Anterior cingulate cortex (tissue), 58 donors: ENCODE results near the gene PRKG1.
"Not testable (repeated sequence)": the region's sequence is repeated elsewhere in the genome, so short reads cannot be mapped to it uniquely, and the experiment has no call there.

Source experiments
- DNase-seq, 58 donors: peaks; one replicate each; lab custom pipeline; 2025; lab: John Stamatoyannopoulos, UW

The PRKG1 gene

DNA sequence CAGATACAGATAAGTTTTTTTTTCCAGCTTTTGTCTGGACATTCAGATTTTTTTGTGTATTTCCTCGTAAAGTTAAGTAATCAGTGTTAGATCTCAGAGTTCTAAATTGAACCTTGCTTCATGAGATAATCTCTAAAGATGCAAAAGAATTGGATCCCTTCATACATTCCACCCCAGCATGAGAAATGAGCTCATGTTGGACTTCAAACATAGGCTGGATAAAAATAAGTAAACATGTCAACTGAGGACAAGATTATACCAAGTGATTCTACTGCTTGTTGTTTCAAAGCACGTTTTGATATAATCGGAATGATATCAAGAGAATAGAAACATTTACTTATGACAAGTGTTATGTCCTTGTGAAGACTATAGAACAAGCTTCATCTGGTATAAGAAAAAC lies 1122.8 kb downstream of the PRKG1 start:
- DNase-seq, result no peak

DNA sequence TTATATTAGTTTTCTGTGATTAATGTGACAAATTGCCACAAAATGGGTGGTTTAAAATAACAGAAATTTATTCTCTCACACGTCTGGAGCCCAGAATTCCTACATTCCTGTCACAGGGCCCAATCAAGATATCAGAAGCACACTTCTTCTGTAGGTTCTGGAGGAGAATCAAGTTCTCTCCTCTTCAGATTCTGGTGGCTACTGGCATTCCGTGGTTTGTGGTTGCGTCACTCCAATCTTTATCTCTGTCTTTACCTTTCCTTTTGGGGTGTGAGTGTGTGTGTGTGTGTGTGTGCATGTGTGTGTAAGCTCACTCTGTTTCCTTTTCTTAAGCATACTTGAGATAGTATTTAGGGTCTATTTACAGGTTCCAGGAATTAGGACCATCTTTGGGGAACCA lies 1124.3 kb downstream of the PRKG1 start:
- DNase-seq, result no peak

DNA sequence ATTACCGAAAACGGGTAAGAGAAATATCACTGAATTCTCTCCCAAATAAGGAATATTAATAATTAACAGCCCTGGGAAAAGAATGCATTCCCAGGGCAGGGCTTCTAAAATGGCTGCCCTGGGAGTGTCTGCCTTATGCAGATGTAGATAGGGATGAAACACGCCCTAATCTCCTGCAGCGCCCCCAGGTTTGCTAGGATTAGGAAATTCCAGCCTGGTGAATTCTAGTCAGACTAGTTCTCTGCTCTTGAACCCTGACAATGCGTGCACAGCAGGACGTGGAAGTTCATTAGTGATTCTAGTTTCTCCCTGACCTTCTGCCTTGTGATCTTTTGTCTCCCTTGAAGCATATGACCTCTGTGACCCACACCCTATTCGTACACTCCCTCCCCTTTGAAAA lies 1130.6 kb downstream of the PRKG1 start:
- not testable (repeated sequence) for DNase-seq

DNA sequence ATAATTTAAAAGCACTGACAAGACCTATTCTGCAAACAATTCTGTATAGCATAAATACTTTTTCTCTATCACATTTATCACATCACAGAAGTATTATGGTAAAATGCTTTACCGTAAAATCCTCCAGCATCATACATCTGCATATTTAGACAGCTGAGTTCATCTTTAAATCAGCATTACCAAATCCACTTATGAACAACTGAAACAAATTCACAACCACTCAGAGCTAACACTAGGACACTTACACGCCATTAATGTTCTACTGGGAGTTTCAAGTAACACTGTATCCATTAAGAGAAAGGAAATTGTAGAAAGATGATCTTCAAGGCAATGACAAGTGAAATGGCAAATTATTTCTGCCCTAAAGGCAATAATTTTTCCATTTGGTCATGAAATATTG lies 1134.1 kb downstream of the PRKG1 start:
- DNase-seq, result no peak

DNA sequence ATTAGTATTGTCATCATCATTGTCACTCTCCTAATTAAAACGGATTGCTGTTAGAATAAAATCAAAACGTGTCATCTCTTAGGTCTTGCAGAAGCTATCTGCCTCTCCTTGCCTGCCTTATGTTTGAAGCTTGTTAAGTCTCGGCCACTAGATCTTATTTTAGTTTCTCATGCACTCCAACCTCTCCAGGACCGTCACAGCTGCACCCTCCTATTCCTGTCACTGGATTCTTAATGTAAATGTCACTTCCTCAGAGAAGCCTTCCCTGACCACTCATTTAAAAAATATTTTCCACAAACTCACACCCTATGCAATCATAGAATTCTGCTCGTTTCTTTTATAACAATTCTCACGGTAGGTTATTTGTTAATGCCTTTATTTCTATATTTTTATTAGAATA lies 1135.9 kb downstream of the PRKG1 start:
- DNase-seq, result no peak

DNA sequence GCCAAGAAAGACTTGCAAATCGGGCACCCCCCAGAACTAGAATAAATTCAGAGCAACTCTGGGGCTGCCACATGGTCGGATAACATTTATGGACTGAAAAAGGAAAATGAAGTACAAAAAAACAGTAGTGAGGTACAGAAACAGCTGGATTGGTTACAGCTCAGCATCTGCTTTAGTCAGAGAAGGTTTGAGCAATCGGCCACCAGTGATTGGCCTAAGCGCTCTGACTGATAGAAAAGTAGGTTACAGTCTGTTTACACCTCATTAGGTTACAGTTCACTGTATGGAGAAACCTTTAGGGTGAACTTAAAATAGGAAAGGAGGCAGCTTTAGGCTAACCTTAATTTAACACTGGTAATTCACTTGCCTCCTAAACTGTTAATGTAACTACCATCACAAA lies 1137.8 kb downstream of the PRKG1 start:
- DNase-seq, result no peak

DNA sequence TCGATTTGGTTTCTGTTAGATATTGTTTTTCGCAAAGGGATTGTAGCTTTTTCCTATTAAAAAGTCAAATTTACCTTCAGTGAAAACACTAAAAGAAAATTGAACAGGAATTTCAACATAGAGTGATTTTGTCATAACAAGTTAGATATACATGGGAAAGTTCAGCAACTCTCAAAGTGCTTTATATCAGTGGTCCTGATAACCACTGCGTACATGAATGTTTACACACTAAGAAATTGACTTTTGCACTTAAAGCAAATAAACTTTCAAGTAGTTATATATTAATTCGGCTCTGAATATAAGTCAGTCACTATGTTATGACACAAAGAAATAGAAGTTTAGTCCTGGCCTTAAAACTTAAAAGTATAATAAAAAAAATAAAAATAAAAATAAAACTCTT lies 1138.5 kb downstream of the PRKG1 start:
- DNase-seq, result no peak

DNA sequence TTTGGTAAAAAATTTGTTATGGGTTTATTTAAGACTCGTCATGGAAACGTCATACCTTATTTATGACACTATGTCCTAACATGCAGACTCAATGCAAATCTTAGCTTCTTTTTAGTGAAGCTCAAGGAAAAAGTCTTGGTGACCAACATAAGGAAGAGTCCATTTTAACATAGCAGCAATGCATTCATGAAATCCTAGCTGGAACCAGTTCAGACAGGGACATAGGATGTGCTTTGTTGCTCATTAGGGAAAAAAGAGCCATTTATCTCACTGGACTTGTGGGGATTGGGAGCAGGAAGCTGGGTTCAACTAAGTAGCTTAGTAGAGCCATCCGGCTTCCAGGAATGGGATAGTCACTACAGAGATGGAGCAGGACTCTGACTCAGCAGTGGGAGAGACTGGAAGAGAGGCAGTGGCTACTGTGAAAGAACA lies 1139.0 kb downstream of the PRKG1 start:
- DNase-seq, result no peak

DNA sequence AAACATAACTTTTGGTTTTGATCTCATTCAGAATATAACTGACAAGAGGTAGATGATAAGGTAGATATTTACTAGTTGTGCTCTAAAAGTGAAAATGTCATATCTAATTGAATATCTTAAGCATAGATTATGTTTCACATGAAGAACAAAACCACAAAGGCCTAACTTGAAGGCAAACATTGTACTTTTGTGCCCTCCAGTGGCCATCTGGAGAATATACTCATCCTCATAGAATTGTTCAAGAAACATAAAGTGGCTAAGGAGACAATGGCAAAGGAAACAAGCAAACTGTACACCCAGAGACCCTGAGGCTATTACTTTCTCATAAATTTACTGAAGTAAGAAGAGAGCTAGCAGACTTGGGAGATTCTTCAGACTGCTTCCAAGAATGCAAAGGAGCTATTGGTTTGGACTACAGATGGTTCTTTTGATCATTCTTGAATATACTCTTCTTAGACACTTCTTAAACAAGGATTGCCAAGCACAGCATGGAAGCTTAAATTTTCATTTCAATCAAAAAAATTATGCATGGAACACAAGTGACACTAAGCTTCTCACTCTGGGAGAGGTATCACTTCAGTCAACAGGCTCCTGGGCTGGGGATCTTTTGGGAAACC lies 1141.6 kb downstream of the PRKG1 start:
- DNase-seq, result peak in 27 of 58 donors; percentile 1 to 66 (median 11)

DNA sequence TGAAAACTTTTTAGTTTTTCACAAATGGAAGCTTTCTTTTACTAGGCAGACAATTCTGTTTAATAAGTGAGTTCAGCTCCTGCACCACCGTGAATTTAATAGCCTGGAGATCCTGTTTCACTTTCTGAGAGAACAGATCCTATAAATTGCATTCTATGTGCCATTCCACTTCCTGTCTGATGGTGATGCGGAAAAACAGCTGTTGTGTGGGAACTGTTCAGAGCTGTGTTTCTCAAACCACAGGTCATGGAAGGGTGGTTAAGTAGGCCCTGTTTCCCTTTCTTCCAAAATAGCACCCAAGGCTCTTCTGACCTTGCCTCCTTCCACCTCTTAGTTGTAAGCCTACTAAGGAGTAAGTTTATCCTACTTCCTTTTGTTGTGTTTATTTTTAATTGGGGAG lies 1142.6 kb downstream of the PRKG1 start:
- peak in 6 of 58 donors; percentile 0 to 9 (median 2) for DNase-seq

DNA sequence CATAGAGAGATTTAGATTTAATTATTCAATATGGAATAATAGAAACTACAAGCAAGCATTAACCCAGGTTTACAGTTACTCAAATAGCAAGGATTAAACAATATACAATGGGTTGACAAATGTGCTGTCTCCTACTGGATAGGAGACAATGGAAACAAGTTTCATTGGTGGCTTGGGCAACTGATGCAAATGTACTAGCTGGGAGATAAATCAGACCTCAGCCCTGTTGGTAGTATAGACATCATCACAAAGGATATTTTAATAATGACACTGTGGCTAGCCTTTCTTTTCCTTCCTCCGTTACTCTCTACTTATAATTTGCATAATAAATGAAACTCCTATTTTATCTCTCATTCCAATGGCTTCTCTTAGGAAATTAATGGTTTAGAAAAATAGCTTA lies 1143.2 kb downstream of the PRKG1 start:
- no peak for DNase-seq

DNA sequence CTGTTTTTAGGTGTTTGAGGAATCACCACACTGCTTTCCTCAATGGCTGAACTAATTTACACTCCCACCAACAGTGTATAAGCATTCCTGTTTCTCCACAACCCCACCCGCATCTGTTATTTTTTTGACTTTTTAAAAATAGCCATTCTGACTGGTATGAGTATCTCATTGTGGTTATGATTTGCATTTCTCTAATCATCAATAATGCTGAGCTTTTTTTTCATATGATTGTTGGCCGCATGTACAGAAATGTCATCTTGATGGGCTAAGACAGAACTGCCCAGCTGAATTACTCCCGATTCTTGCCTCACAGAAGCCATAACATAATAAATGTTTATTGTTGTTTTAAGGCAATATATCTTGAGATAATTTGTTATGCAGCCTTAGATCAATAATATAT lies 1146.7 kb downstream of the PRKG1 start:
- DNase-seq, result no peak

DNA sequence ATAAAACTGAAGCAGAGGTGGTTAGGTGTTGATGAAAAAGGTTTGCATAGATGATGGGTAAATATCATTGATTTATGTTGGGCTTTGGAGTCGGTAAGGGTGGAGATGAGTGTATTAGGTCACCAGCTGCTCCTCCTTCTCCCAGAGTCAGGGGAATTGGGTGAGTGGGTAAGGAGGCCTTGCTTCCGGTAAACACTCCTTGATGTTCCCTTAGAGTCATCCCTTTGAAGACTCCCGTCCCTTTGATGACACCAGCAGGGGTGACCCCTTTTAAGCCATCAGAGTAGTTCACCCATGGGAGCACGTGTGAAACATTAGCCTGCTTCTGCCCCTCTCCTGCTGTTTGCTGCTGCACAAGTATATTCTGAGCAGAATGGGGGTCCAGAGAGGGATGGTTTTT lies 1147.6 kb downstream of the PRKG1 start:
- no peak for DNase-seq

DNA sequence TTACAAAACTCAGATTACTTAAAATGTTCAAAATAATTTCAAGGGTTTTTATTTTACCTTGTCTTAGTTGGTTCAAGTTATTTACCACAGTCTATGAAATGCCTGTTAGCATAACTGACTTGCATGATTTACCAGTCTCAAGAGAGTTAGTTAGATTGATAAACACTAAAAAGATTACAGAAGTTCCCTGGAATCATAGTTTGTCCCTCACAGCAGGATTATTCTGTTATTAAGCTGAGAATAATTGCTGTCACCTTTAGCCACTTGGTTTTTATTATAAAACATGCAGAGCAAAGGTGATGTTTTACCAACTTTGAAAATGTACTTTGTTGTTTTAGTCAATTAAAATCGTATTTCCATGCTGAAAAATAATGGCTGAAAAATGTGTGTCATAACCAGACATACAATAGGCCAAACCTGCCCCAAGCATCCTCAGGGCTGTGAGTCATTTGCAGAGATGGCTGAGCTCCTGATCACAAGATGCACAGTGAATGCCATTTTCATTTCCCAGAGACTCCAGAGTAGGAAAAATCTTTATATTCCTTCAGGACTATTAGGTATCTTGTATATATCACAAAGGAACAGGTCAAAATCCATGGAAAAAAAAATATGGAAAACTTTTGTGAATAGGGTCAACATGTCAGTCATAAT lies 1152.0 kb downstream of the PRKG1 start:
- DNase-seq, result no peak

DNA sequence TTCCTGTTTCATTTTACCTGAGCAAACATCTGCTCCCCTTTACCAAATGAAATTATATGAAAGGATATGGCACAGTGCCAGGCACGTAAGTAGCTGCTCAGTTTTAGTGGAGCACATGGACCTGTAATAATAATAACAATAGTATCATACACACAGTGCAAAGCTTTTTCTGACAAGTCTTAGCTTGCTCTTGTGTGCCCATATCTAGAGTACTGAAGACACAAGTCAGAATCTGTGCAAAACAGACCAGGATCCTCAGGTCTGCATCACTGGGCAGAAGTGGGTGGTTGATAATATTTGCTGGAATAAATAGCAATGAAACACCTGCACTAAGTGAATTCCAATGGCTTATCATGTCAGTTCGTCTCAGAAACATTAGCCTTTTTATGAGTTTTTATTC lies 1154.3 kb downstream of the PRKG1 start:
- DNase-seq, result no peak

DNA sequence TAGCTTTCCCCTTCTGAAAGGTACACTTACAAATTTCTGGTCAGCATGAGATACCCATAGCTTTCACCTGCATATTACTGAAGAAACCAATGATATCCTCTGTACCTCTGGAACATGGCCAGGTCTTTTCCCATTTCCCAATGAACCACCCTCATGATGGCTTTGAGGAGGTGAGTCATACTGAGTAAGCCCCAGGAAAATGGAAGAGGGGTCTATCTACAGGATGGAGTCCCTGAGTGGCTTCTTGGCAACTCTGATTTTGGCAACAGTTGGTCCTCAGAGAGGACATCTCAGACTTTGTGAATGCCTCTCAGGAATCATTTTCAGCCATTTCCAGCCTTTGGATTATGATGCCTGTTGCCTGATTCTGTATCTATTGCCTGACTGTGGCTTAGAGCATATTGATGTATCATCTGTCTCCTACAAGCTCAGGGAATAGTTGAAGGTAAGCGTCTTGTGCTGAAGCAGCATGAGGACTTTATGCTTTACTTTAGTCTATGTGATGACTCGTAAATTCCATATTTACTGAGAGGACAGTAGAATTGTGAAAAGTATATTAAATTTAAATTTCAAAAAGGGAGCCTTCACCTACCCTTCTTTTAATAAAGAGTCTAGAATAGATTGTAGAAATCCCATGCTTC lies 1155.1 kb downstream of the PRKG1 start:
- no peak for DNase-seq

DNA sequence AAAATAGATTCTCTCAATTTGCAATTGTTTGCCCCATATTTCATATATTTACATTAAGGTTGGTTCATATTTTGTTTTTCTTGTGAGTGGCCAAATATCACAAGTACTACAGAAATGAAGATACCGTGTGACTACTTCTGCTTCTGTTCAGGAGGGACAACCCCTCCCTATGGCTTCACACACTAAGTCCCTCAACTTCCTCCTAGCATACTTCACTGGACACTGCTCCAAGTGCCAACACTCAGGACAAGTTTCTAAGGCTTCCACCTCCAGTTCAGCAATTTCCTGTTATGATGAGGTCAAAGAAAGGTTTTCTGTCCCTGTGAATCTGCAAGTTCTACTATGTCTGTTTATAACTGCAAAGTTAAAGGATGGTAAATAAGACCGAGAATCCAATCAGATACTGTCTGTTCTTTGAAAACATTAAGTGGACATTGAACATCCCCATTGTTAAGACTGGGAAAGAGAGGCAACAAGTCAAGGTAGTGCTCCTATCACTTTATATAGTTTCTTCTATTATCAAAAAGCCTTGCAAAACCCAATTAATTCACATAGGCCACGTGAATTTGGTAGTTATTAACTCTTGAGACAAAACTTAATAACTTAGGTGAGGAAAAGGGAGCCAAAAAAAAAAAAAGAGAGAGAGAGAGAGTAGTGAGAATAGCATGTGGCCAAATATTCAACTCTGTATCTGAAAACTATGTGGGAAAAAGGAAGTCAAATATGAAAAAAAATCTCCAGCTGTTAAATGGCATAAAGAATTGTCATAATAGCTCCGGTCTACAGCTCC lies 1158.5 kb downstream of the PRKG1 start:
- no peak for DNase-seq

DNA sequence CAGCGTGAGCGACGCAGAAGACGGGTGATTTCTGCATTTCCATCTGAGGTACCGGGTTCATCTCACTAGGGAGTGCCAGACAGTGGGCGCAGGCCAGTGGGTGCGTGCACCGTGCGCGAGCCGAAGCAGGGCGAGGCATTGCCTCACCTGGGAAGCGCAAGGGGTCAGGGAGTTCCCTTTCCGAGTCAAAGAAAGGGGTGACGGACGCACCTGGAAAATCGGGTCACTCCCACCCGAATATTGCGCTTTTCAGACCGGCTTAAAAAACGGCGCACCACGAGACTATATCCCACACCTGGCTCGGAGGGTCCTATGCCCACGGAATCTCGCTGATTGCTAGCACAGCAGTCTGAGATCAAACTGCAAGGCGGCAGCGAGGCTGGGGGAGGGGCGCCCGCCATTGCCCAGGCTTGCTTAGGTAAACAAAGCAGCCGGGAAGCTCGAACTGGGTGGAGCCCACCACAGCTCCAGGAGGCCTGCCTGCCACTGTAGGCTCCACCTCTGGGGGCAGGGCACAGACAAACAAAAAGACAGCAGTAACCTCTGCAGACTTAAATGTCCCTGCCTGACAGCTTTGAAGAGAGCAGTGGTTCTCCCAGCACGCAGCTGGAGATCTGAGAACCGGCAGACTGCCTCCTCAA lies 1159.2 kb downstream of the PRKG1 start:
- not testable (repeated sequence) for DNase-seq

DNA sequence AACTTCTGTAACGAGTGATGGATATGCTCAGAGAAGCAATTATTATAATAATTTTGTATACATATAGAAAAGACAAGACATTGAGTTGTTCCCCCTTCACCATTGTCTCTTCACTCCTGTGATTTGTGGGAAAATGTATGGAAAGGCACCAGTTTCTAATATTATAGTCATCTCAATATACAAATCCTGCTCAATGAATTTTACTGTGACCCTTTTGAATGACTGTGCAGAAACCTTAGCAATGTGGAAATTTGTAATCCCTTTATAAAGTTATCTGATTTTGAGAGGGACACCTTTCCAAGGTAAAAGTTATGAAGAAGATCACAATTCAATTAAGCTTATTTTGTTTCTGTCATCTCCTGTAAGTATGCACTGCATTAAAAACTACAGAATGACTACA lies 1165.5 kb downstream of the PRKG1 start:
- DNase-seq, result no peak

DNA sequence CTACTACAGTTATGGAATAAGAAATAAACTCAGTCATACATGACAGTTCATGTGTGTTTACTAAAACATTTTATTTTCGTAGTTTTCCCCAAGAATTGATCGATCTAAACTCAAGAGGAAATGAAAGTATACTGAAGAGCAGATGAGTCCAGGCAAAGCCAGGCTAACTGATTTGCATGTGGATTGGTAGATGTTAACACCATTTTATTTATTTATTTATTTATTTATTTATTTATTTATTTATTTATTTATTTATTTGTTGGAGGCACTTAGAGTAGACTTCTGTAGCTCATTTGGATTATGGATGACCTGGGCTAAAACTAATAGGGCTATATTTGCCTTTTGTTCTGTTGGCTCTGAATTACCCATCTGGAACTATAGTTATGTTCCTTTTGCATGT lies 1171.3 kb downstream of the PRKG1 start:
- DNase-seq, result no peak

DNA sequence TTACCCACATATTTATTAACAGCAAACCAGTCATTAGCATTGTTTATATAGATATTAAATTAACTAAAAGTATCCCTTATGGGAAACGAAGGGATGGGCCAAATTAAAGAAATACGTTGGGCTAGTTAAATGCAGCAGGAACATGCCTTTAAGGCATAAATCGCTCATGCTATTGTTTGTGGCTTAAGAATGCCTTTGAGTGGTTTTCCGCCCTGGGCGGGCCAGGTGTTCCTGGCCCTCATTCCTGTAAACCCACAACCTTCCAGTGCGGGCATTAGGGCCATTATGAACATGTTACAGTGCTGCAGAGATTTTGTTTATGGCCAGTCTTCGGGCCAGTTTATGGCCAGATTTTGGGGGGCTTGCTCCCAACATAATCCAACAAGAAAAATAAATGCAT lies 1173.6 kb downstream of the PRKG1 start:
- not testable (repeated sequence) for DNase-seq
